Keratinocyte (primary cell): Measurements from ENCODE around the gene DEFB123. TPM values are rescaled to one million over a fixed set of nuclear protein-coding genes. Genes with fewer than 3 reads are reported as not detected.

Source experiments
- DNase-seq: peaks from one replicate; pipeline ENCODE4 v3.0.0-alpha.2; 2011; ENCODE audit warnings: low read depth, missing footprints, low spot score
- FAIRE-seq: peaks from 2 replicates; lab custom pipeline; 2011; peaks lifted over from hg19 to GRCh38; lab: Jason Lieb, UNC
- H2AFZ ChIP-seq: 2 replicates; pipeline ENCODE4 v1.6.0; 2012; ENCODE audit warnings: low read length, control low read depth, inconsistent platforms; ENCODE audit not compliant: control insufficient read depth
- H3K27ac ChIP-seq: 2 replicates; pipeline ENCODE4 v1.5.1; 2011; ENCODE audit warnings: low read length; ENCODE audit not compliant: control insufficient read depth, insufficient read depth
- H3K27me3 ChIP-seq: 3 replicates; pipeline ENCODE4 v1.6.0; 2011; ENCODE audit warnings: low read length; ENCODE audit not compliant: control insufficient read depth, insufficient read depth; ENCODE audit errors: extremely low read depth
- H3K36me3 ChIP-seq, 2 experiments: 2 replicates in 1 of 2; 3 replicates in 1 of 2; pipeline ENCODE4 v1.5.1; 2011; ENCODE audit warnings: low read length in 2 of 2, mild to moderate bottlenecking in 1 of 2; ENCODE audit not compliant: control insufficient read depth in 2 of 2, insufficient read depth in 2 of 2; ENCODE audit errors: extremely low read depth in 1 of 2
- H3K4me1 ChIP-seq: 3 replicates; pipeline ENCODE4 v1.5.1; 2011; ENCODE audit warnings: low read length; ENCODE audit not compliant: control insufficient read depth, insufficient read depth; ENCODE audit errors: extremely low read depth
- H3K4me2 ChIP-seq: 3 replicates; pipeline ENCODE4 v1.6.0; 2011; ENCODE audit warnings: low read depth, low read length; ENCODE audit not compliant: control insufficient read depth, insufficient read depth; ENCODE audit errors: extremely low read depth
- H3K4me3 ChIP-seq, 3 experiments: fragments of 200-600 bp in 1 of 3; sonication (generic) in 1 of 3; 2 replicates in 2 of 3; 3 replicates in 1 of 3; pipeline ENCODE4 v1.5.1; 2011 to 2016; ENCODE audit warnings: low read length in 3 of 3, mild to moderate bottlenecking in 3 of 3, control low read depth in 2 of 3, inconsistent platforms in 1 of 3, low read depth in 1 of 3, mixed read lengths in 1 of 3, mixed run types in 1 of 3, moderate library complexity in 1 of 3; ENCODE audit not compliant: control insufficient read depth in 2 of 3, insufficient read depth in 2 of 3; ENCODE audit errors: extremely low read depth in 1 of 3
- H3K79me2 ChIP-seq: 2 replicates; pipeline ENCODE4 v1.6.0; 2012; ENCODE audit warnings: low read length; ENCODE audit not compliant: control insufficient read depth, insufficient read depth
- H3K9ac ChIP-seq: 3 replicates; pipeline ENCODE4 v1.6.0; 2011; ENCODE audit warnings: low read length; ENCODE audit not compliant: control insufficient read depth, insufficient read depth; ENCODE audit errors: extremely low read depth
- H3K9me1 ChIP-seq: 3 replicates; pipeline ENCODE4 v1.6.0; 2011; ENCODE audit warnings: low read length; ENCODE audit not compliant: control insufficient read depth, insufficient read depth; ENCODE audit errors: extremely low read depth
- H3K9me3 ChIP-seq: 2 replicates; pipeline ENCODE4 v1.5.1; 2012; ENCODE audit warnings: low read depth, low read length; ENCODE audit not compliant: control insufficient read depth
- H4K20me1 ChIP-seq: 3 replicates; pipeline ENCODE4 v1.6.0; 2011; ENCODE audit warnings: low read length; ENCODE audit not compliant: control insufficient read depth, insufficient read depth; ENCODE audit errors: extremely low read depth
- CTCF ChIP-seq, 3 experiments: IDR thresholded peaks in 1 of 3; conservative IDR thresholded peaks in 1 of 3; optimal IDR thresholded peaks in 1 of 3; 2 replicates in 2 of 3; 3 replicates in 1 of 3; pipeline versions ENCODE3 to v1.5.1; 2011; ENCODE audit warnings: low read length in 3 of 3, mild to moderate bottlenecking in 3 of 3, moderate library complexity in 2 of 3, control low read depth in 1 of 3, inconsistent platforms in 1 of 3; ENCODE audit not compliant: insufficient read depth in 2 of 3; ENCODE audit errors: extremely low read depth in 1 of 3
- EZH2 ChIP-seq: IDR thresholded peaks from one replicate; pipeline ENCODE4 v1.6.1; 2012; ENCODE audit warnings: inconsistent platforms, mild to moderate bottlenecking, low read length, moderate library complexity
- dilution Hi-C: fragments of 300-500 bp; cut with MboI; formaldehyde crosslinking; loops from one replicate; pipeline ENCODE4 v1.7.0; 2020; ENCODE audit warnings: low sequenced_read_pairs; ENCODE audit not compliant: extremely low pct_ligation_motif_present
- polyA plus RNA-seq, 5 experiments: library from polyadenylated mRNA; depleted of rRNA in 3 of 5; stranded (reverse) in 3 of 5; stranded (forward) in 1 of 5; unstranded in 1 of 5; fragments of >200 nt; gene quantifications; 1 replicate in 1 of 5; 2 replicates in 3 of 5; 3 replicates in 1 of 5; pipeline versions ENCODE4 v1.2.1 to v1.2.3, GENCODE V29; 2011 to 2012; ENCODE audit warnings: missing spikeins in 2 of 5, low read depth in 1 of 5, low replicate concordance in 1 of 5

DEFB123 gene
- polyA plus RNA-seq, 1 donor (not counting 4 experiments of a cell fraction or from before 2014, with no cell fraction given), result not detected

- no peaks in the 10 kb centered on the region for H3K9me1 ChIP-seq
- H3K4me3 ChIP-seq, result no peak overlapping the region
- H3K4me1 ChIP-seq, result no peaks in the 10 kb centered on the region
- no peaks in the 10 kb centered on the region for H3K27me3 ChIP-seq
- H4K20me1 ChIP-seq, result no peaks in the 10 kb centered on the region
- dilution Hi-C loops, result no loop called here
- FAIRE-seq (no peak), DNase-seq (no peak)
- TF ChIP-seq CTCF (optimal IDR thresholded peaks at IDR 0.05 in 1 of 3, IDR thresholded peaks at IDR 0.05 in 1 of 3, conservative IDR thresholded peaks at IDR 0.05 in 1 of 3; ENCODE audit: extremely low read depth in 1 of 3, insufficient read depth in 2 of 3, low read length in 3 of 3) (no peak), EZH2 (no peak)
- H3K79me2 ChIP-seq, result no peaks in the 10 kb centered on the region
- H2AFZ ChIP-seq, result no peak overlapping the region
- H3K27ac ChIP-seq, result no peak overlapping the region
- no peak overlapping the region for H3K4me2 ChIP-seq
- H3K36me3 ChIP-seq, result no peaks in the 10 kb centered on the region
- H3K9ac ChIP-seq, result no peak overlapping the region
- no peaks in the 10 kb centered on the region for H3K9me3 ChIP-seq
Observed at GRCh38 chr20:31430568-31431115, 9.8 kb upstream of the DEFB123 start.

GRCh38 chr20:31446084-31446819, 5.8 kb downstream of the DEFB123 start:
- H3K4me3 ChIP-seq, result no peak overlapping the region
- H3K9me1 ChIP-seq, result no peaks in the 10 kb centered on the region
- no peak for TF ChIP-seq EZH2
- TF ChIP-seq CTCF (optimal IDR thresholded peaks at IDR 0.05 in 1 of 3, IDR thresholded peaks at IDR 0.05 in 1 of 3, conservative IDR thresholded peaks at IDR 0.05 in 1 of 3; ENCODE audit: extremely low read depth in 1 of 3, insufficient read depth in 2 of 3, low read length in 3 of 3), result no peak
- H3K27me3 ChIP-seq, result no peaks in the 10 kb centered on the region
- FAIRE-seq, result no peak
- no peak overlapping the region for H3K4me2 ChIP-seq
- H3K9ac ChIP-seq, result no peak overlapping the region
- no peak overlapping the region for H2AFZ ChIP-seq
- dilution Hi-C loops, result no loop called here
- no peak for DNase-seq
- H3K79me2 ChIP-seq, result no peaks in the 10 kb centered on the region
- no peaks in the 10 kb centered on the region for H4K20me1 ChIP-seq
- H3K36me3 ChIP-seq, result no peaks in the 10 kb centered on the region
- no peaks in the 10 kb centered on the region for H3K9me3 ChIP-seq
- H3K27ac ChIP-seq, result no peak overlapping the region
- H3K4me1 ChIP-seq, result no peaks in the 10 kb centered on the region
